ENCODE results near the gene ACO2.

GRCh38 chr22:41499624-41500280 lies 30.8 kb downstream of the ACO2 start:
- TF ChIP-seq RELA (IDR thresholded peaks at IDR 0.05; ENCODE audit: borderline replicate concordance, partially characterized antibody) (no peak), NR2C2 (IDR thresholded peaks at IDR 0.05; ENCODE audit: borderline replicate concordance, control insufficient read depth, insufficient read length, low read depth) (no peak), CEBPB (IDR thresholded peaks at IDR 0.05; ENCODE audit: borderline replicate concordance in 1 of 2, low read depth in 2 of 2, low read length in 2 of 2) (no peak), RBBP5 (conservative IDR thresholded peaks at IDR 0.05) (no peak), EZH2 (IDR thresholded peaks at IDR 0.05; ENCODE audit: borderline replicate concordance, control insufficient read depth, low read depth, low read length) (no peak), YY1 (IDR thresholded peaks at IDR 0.05; ENCODE audit: low read depth, low read length) (no peak), FOS (IDR thresholded peaks at IDR 0.05; ENCODE audit: borderline replicate concordance, extremely low read depth, insufficient read length) (no peak), SKIL (IDR thresholded peaks at IDR 0.05; ENCODE audit: low read depth, poor library complexity, severe bottlenecking) (no peak), REST (IDR thresholded peaks at IDR 0.05; ENCODE audit: low read depth, low read length) (no peak), TCF12 (IDR thresholded peaks at IDR 0.05; ENCODE audit: low read depth, low read length) (no peak), SP1 (IDR thresholded peaks at IDR 0.05; ENCODE audit: low read depth, low read length) (no peak), E2F4 (IDR thresholded peaks at IDR 0.05; ENCODE audit: low read depth, low read length) (no peak)
- TF ChIP-seq, protein P1, sequence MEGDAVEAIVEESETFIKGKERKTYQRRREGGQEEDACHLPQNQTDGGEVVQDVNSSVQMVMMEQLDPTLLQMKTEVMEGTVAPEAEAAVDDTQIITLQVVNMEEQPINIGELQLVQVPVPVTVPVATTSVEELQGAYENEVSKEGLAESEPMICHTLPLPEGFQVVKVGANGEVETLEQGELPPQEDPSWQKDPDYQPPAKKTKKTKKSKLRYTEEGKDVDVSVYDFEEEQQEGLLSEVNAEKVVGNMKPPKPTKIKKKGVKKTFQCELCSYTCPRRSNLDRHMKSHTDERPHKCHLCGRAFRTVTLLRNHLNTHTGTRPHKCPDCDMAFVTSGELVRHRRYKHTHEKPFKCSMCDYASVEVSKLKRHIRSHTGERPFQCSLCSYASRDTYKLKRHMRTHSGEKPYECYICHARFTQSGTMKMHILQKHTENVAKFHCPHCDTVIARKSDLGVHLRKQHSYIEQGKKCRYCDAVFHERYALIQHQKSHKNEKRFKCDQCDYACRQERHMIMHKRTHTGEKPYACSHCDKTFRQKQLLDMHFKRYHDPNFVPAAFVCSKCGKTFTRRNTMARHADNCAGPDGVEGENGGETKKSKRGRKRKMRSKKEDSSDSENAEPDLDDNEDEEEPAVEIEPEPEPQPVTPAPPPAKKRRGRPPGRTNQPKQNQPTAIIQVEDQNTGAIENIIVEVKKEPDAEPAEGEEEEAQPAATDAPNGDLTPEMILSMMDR (IDR thresholded peaks at IDR 0.05 in 2 of 3, conservative IDR thresholded peaks at IDR 0.05 in 1 of 3; ENCODE audit: control insufficient read depth in 2 of 3, extremely low read depth in 1 of 3, insufficient read depth in 1 of 3, low read depth in 3 of 3, low read length in 3 of 3), result no peak

Data from GM12878 (cell line).